HepG2 (cell line): ENCODE results near the gene HS3ST5. TPM values are rescaled to one million over a fixed set of nuclear protein-coding genes. Genes with fewer than 3 reads are reported as not detected.

Experiments
- ARNTL ChIP-seq: sonication (generic); formaldehyde crosslinking; IDR thresholded peaks from 2 replicates; pipeline ENCODE4 v1.4.0; 2020; ENCODE audit warnings: mild to moderate bottlenecking, missing genetic modification reagents
- ATF1 ChIP-seq: IDR thresholded peaks from 2 replicates; pipeline ENCODE4 v1.6.1; 2016; ENCODE audit warnings: mild to moderate bottlenecking, control low read depth
- FLYWCH1 ChIP-seq: sonication (generic); formaldehyde crosslinking; IDR thresholded peaks from 2 replicates; pipeline ENCODE4 v1.8.1; 2023; ENCODE audit warnings: mild to moderate bottlenecking, missing genetic modification reagents
- FOXA3 ChIP-seq: IDR thresholded peaks from 2 replicates; pipeline ENCODE4 v1.6.1; 2016; ENCODE audit warnings: missing genetic modification reagents, missing compliant biosample characterization
- FOXM1 ChIP-seq: sonication (generic); formaldehyde crosslinking; IDR thresholded peaks from 2 replicates; pipeline ENCODE4 v1.5.0; 2020; ENCODE audit warnings: missing genetic modification reagents
- GPBP1L1 ChIP-seq: sonication (generic); formaldehyde crosslinking; IDR thresholded peaks from 2 replicates; pipeline ENCODE4 v1.5.0; 2020; ENCODE audit warnings: mild to moderate bottlenecking, missing genetic modification reagents
- JARID2 ChIP-seq: sonication (generic); formaldehyde crosslinking; IDR thresholded peaks from 2 replicates; pipeline ENCODE4 v1.8.1; 2023; ENCODE audit warnings: missing genetic modification reagents, inconsistent platforms; ENCODE audit not compliant: insufficient replicate concordance
- PLSCR1 ChIP-seq: sonication (generic); formaldehyde crosslinking; IDR thresholded peaks from 2 replicates; pipeline ENCODE4 v1.5.0; 2020; ENCODE audit warnings: missing genetic modification reagents, mild to moderate bottlenecking, borderline replicate concordance
- SIN3A ChIP-seq: IDR thresholded peaks from 2 replicates; pipeline ENCODE4 v1.6.1; 2011; ENCODE audit warnings: low read depth, mild to moderate bottlenecking, control low read depth, low read length, borderline replicate concordance
- SOX5 ChIP-seq: IDR thresholded peaks from 2 replicates; pipeline ENCODE4 v1.6.1; 2016; ENCODE audit warnings: borderline replicate concordance
- TEAD2 ChIP-seq: sonication (generic); formaldehyde crosslinking; IDR thresholded peaks from 2 replicates; pipeline ENCODE4 v1.9.0; 2021; ENCODE audit warnings: missing genetic modification reagents
- ZBTB4 ChIP-seq: sonication (generic); formaldehyde crosslinking; IDR thresholded peaks from 2 replicates; pipeline ENCODE4 v1.4.0; 2020; ENCODE audit warnings: missing genetic modification reagents, mild to moderate bottlenecking, borderline replicate concordance
- ZFP91 ChIP-seq: sonication (generic); formaldehyde crosslinking; IDR thresholded peaks from 2 replicates; pipeline ENCODE4 v1.9.0; 2022; ENCODE audit warnings: missing genetic modification reagents, mild to moderate bottlenecking, borderline replicate concordance
- ZNF12 ChIP-seq: sonication (generic); formaldehyde crosslinking; IDR thresholded peaks from 2 replicates; pipeline ENCODE4 v1.5.0; 2020; ENCODE audit warnings: missing genetic modification reagents
- ZNF180 ChIP-seq: sonication (generic); formaldehyde crosslinking; IDR thresholded peaks from 2 replicates; pipeline ENCODE4 v1.4.0; 2020; ENCODE audit warnings: low read depth, missing genetic modification reagents, borderline replicate concordance
- ZNF20 ChIP-seq: sonication (generic); formaldehyde crosslinking; IDR thresholded peaks from 2 replicates; pipeline ENCODE4 v1.4.0; 2020; ENCODE audit warnings: mild to moderate bottlenecking, moderate library complexity, missing genetic modification reagents
- ZNF276 ChIP-seq: sonication (generic); formaldehyde crosslinking; IDR thresholded peaks from 2 replicates; pipeline ENCODE4 v1.4.0; 2020; ENCODE audit warnings: mild to moderate bottlenecking, low read depth, missing genetic modification reagents
- ZNF446 ChIP-seq: sonication (generic); formaldehyde crosslinking; IDR thresholded peaks from 2 replicates; pipeline ENCODE4 v1.5.0; 2020; ENCODE audit warnings: mild to moderate bottlenecking, missing genetic modification reagents
- ZNF468 ChIP-seq: sonication (generic); formaldehyde crosslinking; IDR thresholded peaks from 2 replicates; pipeline ENCODE4 v1.8.0; 2022; ENCODE audit warnings: mild to moderate bottlenecking, moderate library complexity, missing genetic modification reagents
- ZNF614 ChIP-seq: IDR thresholded peaks from 2 replicates; pipeline ENCODE4 v1.6.1; 2018; ENCODE audit warnings: missing biosample characterization, missing genetic modification reagents, inconsistent platforms, borderline replicate concordance
- ZNF746 ChIP-seq: sonication (generic); formaldehyde crosslinking; IDR thresholded peaks from 2 replicates; pipeline ENCODE4 v1.8.0; 2022; ENCODE audit warnings: mild to moderate bottlenecking, missing genetic modification reagents
- ZNF749 ChIP-seq: sonication (generic); formaldehyde crosslinking; IDR thresholded peaks from 2 replicates; pipeline ENCODE4 v1.8.0; 2022; ENCODE audit warnings: mild to moderate bottlenecking, missing genetic modification reagents, moderate library complexity, borderline replicate concordance
- polyA plus RNA-seq, 8 experiments: library from polyadenylated mRNA; depleted of rRNA in 3 of 8; stranded (reverse) in 7 of 8; unstranded in 1 of 8; fragments of >200 nt; fragmentation: Illumina TruSeq in 4 of 8; extraction: Trizol in 4 of 8; gene quantifications; 2 replicates each; pipeline versions ENCODE4 v1.2.1 to v1.2.3, GENCODE V29; 2011 to 2016; ENCODE audit warnings: low read depth in 4 of 8, missing spikeins in 1 of 8, mixed read lengths in 1 of 8; ENCODE audit not compliant: insufficient read depth in 1 of 8
- total RNA-seq, 5 experiments: library from RNA; depleted of rRNA; stranded (reverse); fragments of >200 nt; fragmentation: Illumina TruSeq; extraction: Trizol; gene quantifications; 2 replicates each; pipeline ENCODE4 v1.2.3, GENCODE V29; 2016; ENCODE audit warnings: low read depth in 1 of 5

The HS3ST5 gene
- total and polyA plus RNA-seq, 2 of the 13 experiments (the other 11 are each of a cell fraction or from before 2014, with no cell fraction given) = 1.1 to 1.6 TPM

GRCh38 chr6:114301596-114302219 lies 41.1 kb downstream of the HS3ST5 start (continued):
- TF ChIP-seq ZNF20 (CRISPR knock-in tag) = no peak
- no peak for TF ChIP-seq ZNF614 (CRISPR knock-in tag)
- peak; percentile 87 for TF ChIP-seq FOXA3 (CRISPR knock-in tag)
- no peak for TF ChIP-seq ZNF180 (CRISPR knock-in tag)
- no peak for TF ChIP-seq ZBTB4 (CRISPR knock-in tag)
- TF ChIP-seq SOX5 (CRISPR knock-in tag) = peak; percentile 74; the same call in 1 of the 2 replicates
- no peak for TF ChIP-seq PLSCR1 (CRISPR knock-in tag)
- no peak for TF ChIP-seq FOXM1 (CRISPR knock-in tag)
- TF ChIP-seq ZNF468 = no peak
- TF ChIP-seq ZNF746 (CRISPR knock-in tag) = no peak
- no peak for TF ChIP-seq ZNF749 (CRISPR knock-in tag)
- no peak for TF ChIP-seq ZFP91 (CRISPR knock-in tag)
- TF ChIP-seq ZNF446 (CRISPR knock-in tag) = no peak
- TF ChIP-seq SIN3A = no peak
- TF ChIP-seq ZNF12 (CRISPR knock-in tag) = 0 out of 2 replicates have a peak, but pooled peaks have one; percentile 52
- no peak for TF ChIP-seq ZNF276 (CRISPR knock-in tag)
- TF ChIP-seq FLYWCH1 = no peak
- no peak for TF ChIP-seq ATF1 (CRISPR knock-in tag)
- no peak for TF ChIP-seq TEAD2 (CRISPR knock-in tag)
- TF ChIP-seq GPBP1L1 = no peak
- TF ChIP-seq ARNTL = no peak
- no peak for TF ChIP-seq JARID2
